HG03439 (cell line): ENCODE measurements around the gene SSMEM1.
"Not testable (repeated sequence)": the region's sequence is repeated elsewhere in the genome, so short reads cannot be mapped to it uniquely, and the experiment has no call there.

Experiments used
- ATAC-seq: cut with Tn5 transposase; IDR thresholded peaks from one replicate; pipeline ENCODE4 v1.9.1; 2021; ENCODE audit warnings: mild to moderate bottlenecking, moderate library complexity; ENCODE audit not compliant: unreplicated experiment

SSMEM1 gene

GRCh38 chr7:130243486-130243885 is 35.8 kb downstream of the SSMEM1 start:
- ATAC-seq: not testable (repeated sequence)

GRCh38 chr7:130246491-130246890 is 38.8 kb downstream of the SSMEM1 start:
- not testable (repeated sequence) for ATAC-seq

- ATAC-seq: not testable (repeated sequence)
Observed at GRCh38 chr7:130248842-130249241, 41.2 kb downstream of the SSMEM1 start.

- not testable (repeated sequence) for ATAC-seq
Observed at GRCh38 chr7:130249626-130250025, 42.0 kb downstream of the SSMEM1 start.

- ATAC-seq: no peak
Observed at GRCh38 chr7:130254555-130254954, 46.9 kb downstream of the SSMEM1 start.

GRCh38 chr7:130256704-130257103 is 49.0 kb downstream of the SSMEM1 start:
- ATAC-seq: no peak

- ATAC-seq: no peak
Observed at GRCh38 chr7:130258494-130259078, 50.9 kb downstream of the SSMEM1 start.

GRCh38 chr7:130262448-130262847 is 54.8 kb downstream of the SSMEM1 start:
- no peak for ATAC-seq

- ATAC-seq: no peak
Observed at GRCh38 chr7:130263130-130263529, 55.5 kb downstream of the SSMEM1 start.
